Amniotic epithelial cell (primary cell): ENCODE measurements around the gene CRIP1.

Experiments
- DNase-seq: peaks from one replicate; pipeline ENCODE4 v3.0.0-alpha.2; 2010; ENCODE audit warnings: low read depth

The CRIP1 gene

DNA sequence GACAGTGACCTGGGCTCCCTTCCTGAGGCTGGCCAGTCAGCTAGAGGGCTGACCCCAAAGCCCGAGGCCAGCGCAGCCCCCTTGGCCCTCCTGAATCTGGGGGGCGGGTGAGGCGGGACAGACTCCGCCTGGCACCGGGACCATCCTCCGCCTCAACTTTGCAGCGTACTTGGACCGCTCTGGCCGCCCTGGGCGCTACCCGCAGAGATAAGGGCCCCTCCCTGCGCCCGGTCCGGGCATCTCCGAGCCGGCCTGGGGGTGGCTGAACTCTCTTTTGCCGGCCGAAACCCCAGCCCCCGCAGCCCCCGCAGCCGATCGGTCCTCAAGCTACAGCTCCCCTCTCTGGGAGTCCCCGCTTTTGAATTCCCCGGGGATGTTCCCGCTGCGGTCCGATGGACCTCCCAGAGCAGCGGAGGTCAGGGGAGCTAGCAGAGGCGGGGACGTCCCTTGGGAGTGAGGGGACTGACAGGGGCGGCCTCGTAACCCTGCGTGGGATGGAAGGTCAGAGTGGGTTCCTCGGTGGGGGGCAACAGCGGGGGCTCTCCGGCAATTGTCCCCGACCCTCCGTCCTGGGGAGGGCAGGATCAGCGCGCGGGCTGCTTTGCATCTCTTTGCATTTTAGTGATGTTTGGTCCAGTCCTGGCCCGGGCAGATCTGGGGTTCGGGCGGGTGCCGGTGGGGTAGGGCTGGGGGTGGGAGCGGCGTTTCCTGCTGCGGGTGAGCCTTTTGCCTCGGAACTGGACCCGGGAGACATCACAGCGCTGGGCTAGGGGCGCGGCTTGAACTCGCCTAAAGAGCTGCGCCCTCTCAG is at the start of gene CRIP1:
TSS of gene CRIP1 (plus strand) at position 724 of the 811 bp plus-strand sequence. CDS start 374 bp downstream, outside the sequence.
- DNase-seq: no peak

GRCh38 chr14:105436891-105437722 is 49.6 kb upstream of the CRIP1 start:
- no peak for DNase-seq

DNA sequence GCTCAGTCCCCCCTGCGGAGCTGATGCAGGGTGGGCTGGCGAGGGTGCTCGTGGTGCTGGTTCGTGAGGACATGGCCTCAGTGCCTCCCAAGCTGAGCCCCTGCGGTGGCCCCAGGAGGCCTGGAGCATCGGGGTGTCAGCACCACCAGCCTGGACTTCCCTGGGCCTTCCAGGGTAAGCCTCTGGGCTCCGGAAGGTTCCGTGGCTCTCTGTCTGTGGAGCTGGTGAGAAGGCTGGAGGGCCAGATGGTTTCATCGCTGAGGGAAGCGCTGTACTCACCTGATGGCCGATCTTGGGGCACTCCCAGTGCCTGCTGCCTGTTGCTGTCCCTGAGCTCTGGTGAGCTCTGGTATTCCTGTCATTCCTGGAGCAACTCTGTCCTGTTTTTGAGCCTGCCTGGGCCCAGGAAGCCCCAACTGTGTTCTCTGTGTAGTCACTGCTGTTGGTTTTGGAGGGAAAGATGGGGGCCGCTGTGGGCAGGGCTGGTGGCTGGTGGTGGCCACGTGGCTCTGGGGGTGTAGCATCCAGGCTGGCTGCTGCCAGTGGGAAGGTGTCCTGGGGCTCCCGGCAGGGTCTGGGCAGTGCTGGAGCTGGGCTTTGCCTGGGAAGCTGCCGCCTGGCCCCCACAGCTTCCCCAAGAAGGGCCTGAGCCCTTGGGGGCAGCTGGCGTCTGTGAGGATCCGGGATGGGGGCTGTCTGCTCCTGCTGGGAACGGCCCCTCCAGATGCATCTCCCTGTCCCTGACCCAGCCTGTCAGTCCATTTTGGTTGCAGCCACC is 48.8 kb upstream of the CRIP1 start:
- no peak for DNase-seq

DNA sequence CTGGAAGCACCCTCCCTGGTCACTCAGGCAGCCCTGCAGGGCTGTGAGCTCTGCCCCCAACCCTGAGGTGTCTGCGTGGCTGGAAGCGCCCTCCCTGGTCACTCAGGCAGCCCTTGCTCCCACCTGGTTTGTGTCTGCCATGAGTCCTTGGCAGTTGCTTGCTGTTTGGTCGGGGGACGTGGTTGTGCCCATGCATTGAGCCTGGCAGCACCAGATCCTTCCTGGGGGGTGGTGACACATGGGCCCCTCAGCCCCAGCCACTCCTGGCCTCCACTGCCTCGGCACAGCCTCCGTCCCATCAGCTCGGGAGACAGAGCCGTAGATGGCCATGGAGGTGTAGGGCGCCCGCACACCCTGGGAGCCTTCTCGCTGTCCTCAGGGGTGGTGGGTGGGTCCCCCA is 47.5 kb upstream of the CRIP1 start:
- no peak for DNase-seq

GRCh38 chr14:105439710-105440553 is 46.8 kb upstream of the CRIP1 start:
- no peak for DNase-seq

GRCh38 chr14:105440554-105440900 is 46.2 kb upstream of the CRIP1 start:
- DNase-seq: no peak

DNA sequence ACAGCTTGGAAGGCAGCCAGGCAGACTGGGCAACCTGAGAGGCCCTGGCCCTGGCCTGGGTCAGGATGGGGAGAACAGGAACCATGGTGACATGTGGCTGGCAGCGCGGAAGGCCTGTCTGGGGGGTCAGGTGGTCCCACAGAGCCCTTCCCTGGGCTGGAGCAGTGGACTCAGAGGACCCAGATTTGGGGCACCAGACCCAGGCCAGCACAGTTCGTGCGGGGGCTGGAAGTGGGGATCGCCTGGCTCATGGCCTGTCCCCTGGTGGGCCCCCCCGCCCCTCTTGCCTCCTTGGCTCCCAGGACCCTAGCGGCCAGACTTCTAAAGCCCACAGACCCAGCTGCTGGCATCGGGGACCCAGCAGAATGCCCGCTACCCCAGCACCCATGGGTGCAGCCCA is 45.7 kb upstream of the CRIP1 start:
- DNase-seq: no peak

DNA sequence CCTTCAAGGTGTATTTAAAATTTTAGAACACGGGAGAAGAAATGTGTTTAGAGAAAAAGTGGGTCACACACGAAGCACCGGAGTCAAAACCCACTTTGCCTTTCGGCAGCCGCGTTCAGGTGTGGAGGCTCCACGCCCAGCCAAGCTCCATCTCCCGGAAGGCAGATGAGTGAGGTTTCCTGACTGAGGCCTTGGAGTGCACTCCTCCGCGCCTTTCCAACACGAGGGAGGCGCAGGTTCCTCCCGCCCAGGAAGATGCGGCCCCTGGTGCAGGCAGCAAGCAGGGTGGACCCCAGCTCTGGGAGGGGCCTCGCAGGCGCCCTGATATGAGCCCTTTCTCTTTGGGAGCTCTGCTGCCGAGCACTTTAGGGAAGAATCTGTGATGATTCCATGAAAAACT is 44.6 kb upstream of the CRIP1 start:
- DNase-seq: no peak

GRCh38 chr14:105442834-105443233 is 43.9 kb upstream of the CRIP1 start:
- DNase-seq: no peak

GRCh38 chr14:105444859-105445258 is 41.8 kb upstream of the CRIP1 start:
- DNase-seq: no peak

DNA sequence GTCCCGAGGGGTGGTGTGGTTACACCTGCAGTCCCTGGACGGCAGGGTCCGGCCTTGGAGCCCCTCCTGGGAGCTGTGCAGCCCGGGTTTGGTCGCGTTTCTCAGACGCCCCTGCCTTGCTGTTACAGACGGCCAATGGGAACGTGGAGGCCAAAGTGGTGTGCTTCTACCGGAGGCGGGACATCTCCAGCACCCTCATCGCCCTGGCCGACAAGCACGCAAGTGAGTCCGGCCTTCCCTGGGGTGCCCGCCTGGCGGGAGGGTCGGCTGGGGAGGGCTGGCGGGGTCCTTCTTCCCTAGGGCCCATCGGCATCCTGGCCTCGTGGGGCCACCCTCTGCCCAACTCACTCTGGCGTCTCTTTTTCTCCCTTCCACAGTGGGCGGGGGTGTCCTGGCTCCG is 41.4 kb upstream of the CRIP1 start:
- no peak for DNase-seq

DNA sequence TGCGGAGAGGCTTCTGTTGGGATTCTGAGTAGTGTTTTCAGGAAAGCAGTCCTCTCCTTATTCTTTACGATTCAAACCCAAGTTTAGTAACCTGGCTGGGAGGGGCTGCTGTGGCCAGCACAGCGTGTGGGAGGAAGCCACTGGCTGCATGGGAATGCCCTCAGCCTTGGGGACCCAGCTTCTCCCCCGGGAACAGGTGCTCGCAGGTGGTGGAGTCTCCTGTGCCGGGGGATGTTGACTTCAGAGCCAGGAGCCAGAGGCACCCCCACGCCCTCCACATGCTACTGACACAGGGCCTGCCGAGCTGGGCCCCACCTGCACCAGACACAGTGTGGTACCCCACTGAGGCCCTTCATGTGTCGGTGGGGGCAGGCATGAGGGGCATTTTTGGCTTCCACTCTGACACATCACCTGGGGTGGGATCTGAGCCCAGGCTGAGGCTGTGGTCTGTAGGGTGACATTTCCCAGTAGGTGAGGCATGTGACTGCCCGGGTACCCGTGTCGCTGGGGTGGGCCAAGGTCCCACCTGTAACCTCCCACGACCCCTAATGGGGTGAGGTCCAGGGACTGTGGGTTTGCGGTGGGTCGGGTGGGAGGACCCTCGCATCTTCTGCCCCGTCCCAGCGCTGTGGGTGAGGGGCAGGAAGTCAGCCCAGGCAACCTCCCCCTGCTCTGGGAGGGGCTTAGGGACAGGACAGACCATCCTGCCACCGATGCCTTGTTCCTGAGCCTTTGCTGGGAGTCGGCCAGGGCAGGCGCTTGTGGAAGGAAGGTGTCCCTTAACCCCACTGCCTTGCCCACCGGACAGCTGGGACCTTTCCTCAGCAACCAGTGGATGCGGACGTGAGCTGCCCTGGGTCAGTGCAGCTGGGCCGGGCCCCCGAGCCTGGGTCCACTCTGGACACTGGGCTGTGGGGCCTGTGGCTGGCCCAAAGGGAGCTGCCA is 40.5 kb upstream of the CRIP1 start:
- DNase-seq: no peak

GRCh38 chr14:105446971-105447370 is 39.7 kb upstream of the CRIP1 start:
- DNase-seq: no peak

GRCh38 chr14:105447651-105448640 is 38.7 kb upstream of the CRIP1 start:
- DNase-seq: no peak

DNA sequence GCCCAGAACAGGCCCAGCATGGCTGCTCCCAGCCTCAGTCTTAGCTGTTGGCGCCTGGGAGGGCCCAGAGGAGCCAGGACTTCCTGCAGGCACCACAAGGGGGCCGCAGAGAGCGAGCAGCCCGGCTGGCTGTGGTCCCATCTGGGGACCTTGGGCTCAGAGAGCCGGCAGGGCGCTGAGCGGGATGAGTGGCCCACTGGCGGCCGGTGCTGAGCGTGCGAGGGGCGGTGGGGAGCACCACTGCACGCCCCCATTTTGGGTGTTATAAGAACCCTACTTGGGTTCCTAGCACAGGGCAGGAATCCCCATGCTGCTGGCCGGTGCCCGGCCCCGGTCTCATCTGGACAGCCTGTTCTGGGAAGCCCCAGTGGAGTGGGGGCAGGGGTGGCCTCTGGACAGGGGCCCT is 38.0 kb upstream of the CRIP1 start:
- DNase-seq: peak; percentile 27

- DNase-seq: no peak
Observed at GRCh38 chr14:105449276-105450122, 37.2 kb upstream of the CRIP1 start.

DNA sequence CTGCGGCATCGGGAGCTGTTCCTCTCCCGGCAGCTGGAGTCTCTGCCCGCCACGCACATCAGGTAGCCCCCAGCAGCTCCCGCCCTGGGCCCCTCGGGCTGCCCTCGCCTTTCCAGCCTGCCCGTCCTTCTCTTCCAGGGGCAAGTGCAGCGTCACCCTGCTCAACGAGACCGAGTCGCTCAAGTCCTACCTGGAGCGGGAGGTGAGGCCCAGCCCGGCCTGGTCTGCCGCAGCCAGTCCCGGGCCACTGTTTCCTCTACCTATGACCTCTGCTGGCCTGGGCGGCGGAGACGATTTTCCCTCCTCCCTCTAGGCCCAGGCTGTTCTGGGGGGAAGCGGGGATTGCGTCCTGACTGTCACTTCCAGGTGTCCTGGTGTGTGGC is 36.6 kb upstream of the CRIP1 start:
- no peak for DNase-seq
